Measurements from ENCODE around the gene APOL3. TPM values are rescaled to one million over a fixed set of nuclear protein-coding genes. Genes with fewer than 3 reads are reported as not detected.

Gene APOL3
- total RNA-seq, 1 experiment from 2014 or later, result not detected

- Histone ChIP-seq H3K27me3 (ENCODE audit: low read length) (no peaks in the 10 kb centered on the region), H4K20me1 (ENCODE audit: low read length) (no peaks in the 10 kb centered on the region), H3F3A (ENCODE audit: low read length, unreplicated experiment) (no peaks in the 10 kb centered on the region), H3K36me3 (ENCODE audit: low read depth, low read length) (no peaks in the 10 kb centered on the region), H3K9ac (ENCODE audit: low read length) (no peak overlapping the region), H2AFZ (ENCODE audit: low read length) (no peak overlapping the region), H3K9me2 (replicated peaks; ENCODE audit: low read length) (no peaks in the 10 kb centered on the region), H3K9me3 (ENCODE audit: low read length) (no peaks in the 10 kb centered on the region), H3K4me1 (ENCODE audit: insufficient read depth, low read length) (no peaks in the 10 kb centered on the region), H3K4me3 (ENCODE audit: low read length) (no peak overlapping the region), H3K4me2 (ENCODE audit: low read length) (no peak overlapping the region), H3K27ac (ENCODE audit: low read length) (no peak overlapping the region), H3K79me2 (ENCODE audit: low read length) (no peaks in the 10 kb centered on the region)
- intact Hi-C loops (cut with micrococcal nuclease), result no loop called here
- BruUV-seq (replicated peaks), result no TSS peak
- ATAC-seq, result no peak
- POLR2A ChIA-PET (ENCODE audit: unreplicated experiment), result no interaction called here
- no peak for TF ChIP-seq CTCF (conservative IDR thresholded peaks at IDR 0.05; ENCODE audit: low read depth, low read length)
- TF ChIP-seq EZH2 (IDR thresholded peaks at IDR 0.05; ENCODE audit: low read length, unreplicated experiment), result no peak
- no peak for TF ChIP-seq EZH2phosphoT487 (IDR thresholded peaks at IDR 0.05; ENCODE audit: borderline replicate concordance, low read length)
- CTCF ChIA-PET, result no interaction called here
- no peak for DNase-seq
Observed at GRCh38 chr22:36165141-36165540, 4.6 kb upstream of the APOL3 start.

- BruUV-seq (replicated peaks), result no TSS peak
- Histone ChIP-seq H3K4me1 (ENCODE audit: insufficient read depth, low read length) (no peaks in the 10 kb centered on the region), H3K27me3 (ENCODE audit: low read length) (no peaks in the 10 kb centered on the region), H3K9me3 (ENCODE audit: low read length) (no peaks in the 10 kb centered on the region), H3K27ac (ENCODE audit: low read length) (no peak overlapping the region), H3K4me3 (ENCODE audit: low read length) (no peak overlapping the region), H3K9me2 (replicated peaks; ENCODE audit: low read length) (no peaks in the 10 kb centered on the region), H3K79me2 (ENCODE audit: low read length) (no peaks in the 10 kb centered on the region), H3F3A (ENCODE audit: low read length, unreplicated experiment) (no peaks in the 10 kb centered on the region), H3K9ac (ENCODE audit: low read length) (no peak overlapping the region), H4K20me1 (ENCODE audit: low read length) (no peaks in the 10 kb centered on the region), H2AFZ (ENCODE audit: low read length) (no peak overlapping the region), H3K4me2 (ENCODE audit: low read length) (no peak overlapping the region), H3K36me3 (ENCODE audit: low read depth, low read length) (no peaks in the 10 kb centered on the region)
- ChIA-PET CTCF (no interaction called here), POLR2A (ENCODE audit: unreplicated experiment) (no interaction called here)
- ATAC-seq (no peak), DNase-seq (no peak)
- intact Hi-C loops (cut with micrococcal nuclease), result no loop called here
- TF ChIP-seq CTCF (conservative IDR thresholded peaks at IDR 0.05; ENCODE audit: low read depth, low read length) (no peak), EZH2 (IDR thresholded peaks at IDR 0.05; ENCODE audit: low read length, unreplicated experiment) (no peak), EZH2phosphoT487 (IDR thresholded peaks at IDR 0.05; ENCODE audit: borderline replicate concordance, low read length) (no peak)
Observed at GRCh38 chr22:36164621-36165020, 4.1 kb upstream of the APOL3 start.

GRCh38 chr22:36163497-36163896, 2.9 kb upstream of the APOL3 start:
- H2AFZ ChIP-seq (ENCODE audit: low read length), result no peak overlapping the region
- intact Hi-C loops (cut with micrococcal nuclease), result no loop called here
- DNase-seq, result no peak
- BruUV-seq (replicated peaks), result no TSS peak
- no peak overlapping the region for H3K9ac ChIP-seq (ENCODE audit: low read length)
- H3K27ac ChIP-seq (ENCODE audit: low read length), result no peak overlapping the region
- H3K27me3 ChIP-seq (ENCODE audit: low read length), result no peaks in the 10 kb centered on the region
- no peaks in the 10 kb centered on the region for H3K79me2 ChIP-seq (ENCODE audit: low read length)
- CTCF ChIA-PET, result no interaction called here
- H4K20me1 ChIP-seq (ENCODE audit: low read length), result no peaks in the 10 kb centered on the region
- no peaks in the 10 kb centered on the region for H3K9me3 ChIP-seq (ENCODE audit: low read length)
- ATAC-seq, result no peak
- H3K4me1 ChIP-seq (ENCODE audit: insufficient read depth, low read length), result no peaks in the 10 kb centered on the region
- TF ChIP-seq CTCF (conservative IDR thresholded peaks at IDR 0.05; ENCODE audit: low read depth, low read length) (no peak), EZH2 (IDR thresholded peaks at IDR 0.05; ENCODE audit: low read length, unreplicated experiment) (no peak), EZH2phosphoT487 (IDR thresholded peaks at IDR 0.05; ENCODE audit: borderline replicate concordance, low read length) (no peak)
- H3F3A ChIP-seq (ENCODE audit: low read length, unreplicated experiment), result no peaks in the 10 kb centered on the region
- POLR2A ChIA-PET (ENCODE audit: unreplicated experiment), result interaction anchor here (0.7 kb wide), 1 partner anchor 479 kb away, joined by 4 read pairs; no protein-coding TSS in a partner anchor
- no peak overlapping the region for H3K4me2 ChIP-seq (ENCODE audit: low read length)
- H3K36me3 ChIP-seq (ENCODE audit: low read depth, low read length), result no peaks in the 10 kb centered on the region
- no peaks in the 10 kb centered on the region for H3K9me2 ChIP-seq (replicated peaks; ENCODE audit: low read length)
- no peak overlapping the region for H3K4me3 ChIP-seq (ENCODE audit: low read length)
